ENCODE measurements around the gene LIG4.

The LIG4 gene

GRCh38 chr13:108193806-108194205 is 21.5 kb downstream of the LIG4 start:
- no peak for DNase-seq

- DNase-seq: no peak
Measured at GRCh38 chr13:108190897-108191296, 24.4 kb downstream of the LIG4 start.

GRCh38 chr13:108188260-108188659 is 27.1 kb downstream of the LIG4 start:
- DNase-seq: no peak

- DNase-seq: no peak
Measured at GRCh38 chr13:108185223-108185622, 30.1 kb downstream of the LIG4 start.

GRCh38 chr13:108182652-108183051 is 32.7 kb downstream of the LIG4 start:
- no peak for DNase-seq

- no peak for DNase-seq
Measured at GRCh38 chr13:108178078-108178477, 37.3 kb downstream of the LIG4 start.

- peak; percentile 5 for DNase-seq
Measured at GRCh38 chr13:108176685-108177274, 38.6 kb downstream of the LIG4 start.

- DNase-seq: no peak
Measured at GRCh38 chr13:108168929-108169328, 46.4 kb downstream of the LIG4 start.

GRCh38 chr13:108166078-108166477 is 49.3 kb downstream of the LIG4 start:
- DNase-seq: no peak

GRCh38 chr13:108158746-108159145 is 56.6 kb downstream of the LIG4 start:
- no peak for DNase-seq

Data from NCI-H1092 (cell line).